ENCODE data around the gene PTPN7. TPM values are rescaled to one million over a fixed set of nuclear protein-coding genes. Genes with fewer than 3 reads are reported as not detected.
"Not testable (repeated sequence)": the region's sequence is repeated elsewhere in the genome, so short reads cannot be mapped to it uniquely, and the experiment has no call there.

Gene PTPN7
- total RNA-seq, 1 experiment from 2014 or later = 2.2 TPM

DNA sequence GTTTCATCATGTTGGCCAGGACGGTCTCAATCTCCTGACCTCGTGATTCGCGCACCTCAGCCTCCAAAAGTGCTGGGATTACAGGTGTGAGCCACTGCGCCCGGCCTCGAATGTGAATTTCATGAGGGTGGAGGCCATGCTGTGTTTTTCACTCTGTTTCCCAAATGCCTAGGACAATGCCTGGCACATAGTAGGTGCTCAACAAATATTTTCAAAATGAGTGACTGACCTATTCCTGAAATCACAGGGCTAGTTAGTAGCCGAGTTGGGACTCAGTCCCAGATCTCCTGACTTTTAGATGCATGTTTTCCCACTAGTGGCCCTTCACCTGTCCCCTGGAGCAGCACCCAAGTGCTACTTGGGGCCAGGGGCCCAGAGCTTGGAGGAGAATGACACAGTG lies 44.1 kb downstream of the PTPN7 start:
- ChIA-PET POLR2A (ENCODE audit: low non-redundant PET) (no interaction called here), CTCF (no interaction called here)
- Histone ChIP-seq H3K27me3 (replicated peaks; ENCODE audit: insufficient read depth, low read depth, low read length, poor library complexity) (no peaks in the 10 kb centered on the region), H3K27ac (ENCODE audit: low read depth, low read length, poor library complexity, severe bottlenecking) (no peak overlapping the region), H3K4me1 (ENCODE audit: insufficient read depth, low read length, poor library complexity, severe bottlenecking) (no peaks in the 10 kb centered on the region), H3K9me3 (ENCODE audit: low read depth, low read length, poor library complexity, severe bottlenecking) (no peaks in the 10 kb centered on the region), H3K4me3 (ENCODE audit: low read depth, low read length, poor library complexity, severe bottlenecking) (no peak overlapping the region), H3K36me3 (ENCODE audit: insufficient read depth, low read length, poor library complexity, severe bottlenecking) (no peaks in the 10 kb centered on the region)
- intact Hi-C loops (cut with micrococcal nuclease; ENCODE audit: unreplicated experiment) = no loop called here
- DNase-seq (ENCODE audit: low spot score) = no peak
- TF ChIP-seq EZH2 (IDR thresholded peaks at IDR 0.05; ENCODE audit: borderline replicate concordance, low read depth, low read length, poor library complexity, severe bottlenecking) = no peak
- TF ChIP-seq, protein P1, sequence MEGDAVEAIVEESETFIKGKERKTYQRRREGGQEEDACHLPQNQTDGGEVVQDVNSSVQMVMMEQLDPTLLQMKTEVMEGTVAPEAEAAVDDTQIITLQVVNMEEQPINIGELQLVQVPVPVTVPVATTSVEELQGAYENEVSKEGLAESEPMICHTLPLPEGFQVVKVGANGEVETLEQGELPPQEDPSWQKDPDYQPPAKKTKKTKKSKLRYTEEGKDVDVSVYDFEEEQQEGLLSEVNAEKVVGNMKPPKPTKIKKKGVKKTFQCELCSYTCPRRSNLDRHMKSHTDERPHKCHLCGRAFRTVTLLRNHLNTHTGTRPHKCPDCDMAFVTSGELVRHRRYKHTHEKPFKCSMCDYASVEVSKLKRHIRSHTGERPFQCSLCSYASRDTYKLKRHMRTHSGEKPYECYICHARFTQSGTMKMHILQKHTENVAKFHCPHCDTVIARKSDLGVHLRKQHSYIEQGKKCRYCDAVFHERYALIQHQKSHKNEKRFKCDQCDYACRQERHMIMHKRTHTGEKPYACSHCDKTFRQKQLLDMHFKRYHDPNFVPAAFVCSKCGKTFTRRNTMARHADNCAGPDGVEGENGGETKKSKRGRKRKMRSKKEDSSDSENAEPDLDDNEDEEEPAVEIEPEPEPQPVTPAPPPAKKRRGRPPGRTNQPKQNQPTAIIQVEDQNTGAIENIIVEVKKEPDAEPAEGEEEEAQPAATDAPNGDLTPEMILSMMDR (conservative IDR thresholded peaks at IDR 0.05; ENCODE audit: low read depth, low read length) = no peak
- no TSS peak for BruUV-seq (replicated peaks)

DNA sequence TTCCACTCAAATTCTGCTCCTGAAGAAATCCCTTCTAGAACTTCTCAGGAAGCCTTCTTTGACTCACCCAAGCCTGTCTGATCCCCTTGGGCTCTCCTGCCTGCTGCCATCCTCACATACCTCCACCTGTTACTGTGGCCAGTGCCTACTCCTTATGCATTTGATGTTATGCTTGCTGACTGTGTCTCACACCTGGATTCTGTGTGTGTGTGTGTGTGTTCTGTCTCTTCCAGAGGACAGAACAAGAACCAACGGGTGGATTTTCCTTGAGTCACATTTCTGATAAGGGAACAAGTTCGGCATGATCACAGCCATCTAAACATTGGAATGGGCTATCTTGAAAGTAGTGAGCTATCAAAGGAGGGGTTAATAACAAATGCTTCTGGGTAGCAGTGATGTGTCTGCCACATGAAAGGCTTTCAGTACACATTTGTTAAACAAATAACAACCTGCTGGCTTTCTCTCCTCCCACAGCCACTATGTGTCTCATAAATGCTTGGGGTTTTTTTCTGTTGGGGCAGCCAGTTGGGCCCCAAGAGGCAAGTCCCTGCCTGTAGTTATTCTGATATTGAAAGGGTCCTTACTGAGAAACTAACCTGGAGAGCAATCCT lies 46.6 kb downstream of the PTPN7 start:
- Histone ChIP-seq H3K36me3 (ENCODE audit: insufficient read depth, low read length, poor library complexity, severe bottlenecking) (no peaks in the 10 kb centered on the region), H3K4me1 (ENCODE audit: insufficient read depth, low read length, poor library complexity, severe bottlenecking) (no peaks in the 10 kb centered on the region), H3K27me3 (replicated peaks; ENCODE audit: insufficient read depth, low read depth, low read length, poor library complexity) (no peaks in the 10 kb centered on the region), H3K27ac (ENCODE audit: low read depth, low read length, poor library complexity, severe bottlenecking) (no peak overlapping the region), H3K4me3 (ENCODE audit: low read depth, low read length, poor library complexity, severe bottlenecking) (no peak overlapping the region), H3K9me3 (ENCODE audit: low read depth, low read length, poor library complexity, severe bottlenecking) (no peaks in the 10 kb centered on the region)
- CTCF ChIA-PET = no interaction called here
- intact Hi-C loops (cut with micrococcal nuclease; ENCODE audit: unreplicated experiment) = no loop called here
- no peak for DNase-seq (ENCODE audit: low spot score)
- no peak for TF ChIP-seq EZH2 (IDR thresholded peaks at IDR 0.05; ENCODE audit: borderline replicate concordance, low read depth, low read length, poor library complexity, severe bottlenecking)
- TF ChIP-seq, protein P1 (conservative IDR thresholded peaks at IDR 0.05; ENCODE audit: low read depth, low read length) = no peak
- no TSS peak for BruUV-seq (replicated peaks)
- POLR2A ChIA-PET (ENCODE audit: low non-redundant PET) = no interaction called here

DNA sequence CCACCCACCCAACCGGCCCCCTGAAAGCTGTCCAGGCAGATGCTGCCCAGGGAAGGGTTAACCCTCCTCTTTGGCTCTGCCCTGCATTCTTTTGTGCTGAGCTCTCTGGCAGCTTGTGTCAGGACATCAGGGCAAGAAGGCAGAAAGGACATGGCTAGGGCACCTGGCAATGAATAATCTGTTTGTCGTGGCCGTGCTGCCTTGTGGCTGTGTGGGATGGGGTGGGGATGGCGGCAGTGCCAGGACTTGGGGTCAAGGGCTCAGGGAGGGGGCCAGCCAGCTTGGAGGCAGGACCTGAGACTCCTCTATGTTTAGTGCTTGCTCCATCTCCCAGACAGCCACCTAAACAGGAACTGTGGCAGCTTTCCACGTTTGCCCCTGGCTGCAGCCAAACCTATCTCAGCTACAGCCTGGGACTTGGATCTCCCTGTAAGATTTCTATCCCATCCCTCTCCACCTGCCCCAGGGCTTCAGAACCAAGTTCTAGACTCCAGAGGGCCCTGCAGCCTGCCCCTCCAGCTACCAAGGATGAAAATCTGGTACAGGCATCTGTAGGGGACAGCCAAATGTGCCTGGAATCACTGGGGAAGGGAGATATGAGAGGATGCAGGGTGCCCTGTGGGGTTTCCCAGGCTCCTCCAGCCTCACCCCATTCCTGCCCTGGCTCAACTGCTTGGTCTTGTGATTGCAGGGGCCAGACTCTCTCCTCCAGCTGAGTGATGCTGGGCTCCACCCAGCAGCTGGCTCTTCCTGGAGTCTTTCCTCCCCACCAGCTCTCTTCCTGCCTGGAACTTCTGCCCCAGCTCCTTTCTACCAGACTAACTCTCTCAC lies 47.3 kb downstream of the PTPN7 start:
- CTCF ChIA-PET = no interaction called here
- no peaks in the 10 kb centered on the region for H3K27me3 ChIP-seq (replicated peaks; ENCODE audit: insufficient read depth, low read depth, low read length, poor library complexity)
- BruUV-seq (replicated peaks) = no TSS peak
- DNase-seq (ENCODE audit: low spot score) = no peak
- no peaks in the 10 kb centered on the region for H3K9me3 ChIP-seq (ENCODE audit: low read depth, low read length, poor library complexity, severe bottlenecking)
- H3K4me3 ChIP-seq (ENCODE audit: low read depth, low read length, poor library complexity, severe bottlenecking) = no peak overlapping the region
- POLR2A ChIA-PET (ENCODE audit: low non-redundant PET) = no interaction called here
- TF ChIP-seq, protein P1 (conservative IDR thresholded peaks at IDR 0.05; ENCODE audit: low read depth, low read length) = no peak
- no peak for TF ChIP-seq EZH2 (IDR thresholded peaks at IDR 0.05; ENCODE audit: borderline replicate concordance, low read depth, low read length, poor library complexity, severe bottlenecking)
- H3K4me1 ChIP-seq (ENCODE audit: insufficient read depth, low read length, poor library complexity, severe bottlenecking) = no peaks in the 10 kb centered on the region
- H3K36me3 ChIP-seq (ENCODE audit: insufficient read depth, low read length, poor library complexity, severe bottlenecking) = no peaks in the 10 kb centered on the region
- intact Hi-C loops (cut with micrococcal nuclease; ENCODE audit: unreplicated experiment) = no loop called here
- H3K27ac ChIP-seq (ENCODE audit: low read depth, low read length, poor library complexity, severe bottlenecking) = no peak overlapping the region

DNA sequence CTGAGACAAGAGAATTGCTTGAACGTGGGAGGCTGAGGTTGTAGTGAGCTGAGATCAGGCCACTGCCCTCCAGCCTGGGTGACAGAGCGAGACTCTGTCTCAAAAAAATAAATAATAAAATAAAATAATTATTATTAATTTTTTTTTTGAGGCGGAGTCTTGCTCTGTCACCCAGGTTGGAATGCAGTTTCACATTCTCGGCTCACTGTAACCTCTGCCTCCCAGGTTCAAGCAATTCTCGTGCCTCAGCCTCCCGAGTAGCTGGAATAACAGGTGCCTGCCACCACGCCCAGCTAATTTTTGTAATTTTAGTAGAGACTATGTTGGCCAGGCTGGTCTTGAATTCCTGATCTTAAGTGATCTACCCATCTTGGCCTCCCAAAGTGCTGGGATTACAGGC lies 48.8 kb downstream of the PTPN7 start:
- POLR2A ChIA-PET (ENCODE audit: low non-redundant PET); H3K36me3 ChIP-seq (ENCODE audit: insufficient read depth, low read length, poor library complexity, severe bottlenecking); H3K4me3 ChIP-seq (ENCODE audit: low read depth, low read length, poor library complexity, severe bottlenecking); CTCF ChIA-PET; H3K27me3 ChIP-seq (replicated peaks; ENCODE audit: insufficient read depth, low read depth, low read length, poor library complexity); H3K9me3 ChIP-seq (ENCODE audit: low read depth, low read length, poor library complexity, severe bottlenecking); H3K27ac ChIP-seq (ENCODE audit: low read depth, low read length, poor library complexity, severe bottlenecking); DNase-seq (ENCODE audit: low spot score); BruUV-seq (replicated peaks); H3K4me1 ChIP-seq (ENCODE audit: insufficient read depth, low read length, poor library complexity, severe bottlenecking); intact Hi-C loops (cut with micrococcal nuclease; ENCODE audit: unreplicated experiment): not testable (repeated sequence)
